Measurements from ENCODE around the gene MAPK11.

Gene MAPK11

DNA sequence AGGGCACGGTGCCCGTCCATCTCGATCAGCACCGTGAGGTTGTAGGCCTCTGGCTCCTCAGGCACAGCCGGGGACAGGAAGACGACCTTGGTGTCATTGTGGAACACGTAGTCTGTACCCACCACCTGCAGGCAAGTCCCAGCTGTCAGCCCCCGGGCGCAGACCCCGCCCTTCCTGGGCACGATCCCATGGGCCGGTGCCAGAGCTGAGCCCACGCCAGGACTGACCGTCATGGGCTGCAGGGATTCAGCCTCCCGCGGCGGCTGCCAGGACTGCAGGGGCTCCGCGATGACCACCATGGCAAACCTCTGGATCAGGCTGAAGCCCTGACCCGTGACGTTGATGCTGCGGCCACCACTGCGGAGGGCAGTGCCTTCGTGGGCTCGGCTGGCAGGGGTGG, 11.8 kb upstream of the MAPK11 start:
- TF ChIP-seq, protein P1, sequence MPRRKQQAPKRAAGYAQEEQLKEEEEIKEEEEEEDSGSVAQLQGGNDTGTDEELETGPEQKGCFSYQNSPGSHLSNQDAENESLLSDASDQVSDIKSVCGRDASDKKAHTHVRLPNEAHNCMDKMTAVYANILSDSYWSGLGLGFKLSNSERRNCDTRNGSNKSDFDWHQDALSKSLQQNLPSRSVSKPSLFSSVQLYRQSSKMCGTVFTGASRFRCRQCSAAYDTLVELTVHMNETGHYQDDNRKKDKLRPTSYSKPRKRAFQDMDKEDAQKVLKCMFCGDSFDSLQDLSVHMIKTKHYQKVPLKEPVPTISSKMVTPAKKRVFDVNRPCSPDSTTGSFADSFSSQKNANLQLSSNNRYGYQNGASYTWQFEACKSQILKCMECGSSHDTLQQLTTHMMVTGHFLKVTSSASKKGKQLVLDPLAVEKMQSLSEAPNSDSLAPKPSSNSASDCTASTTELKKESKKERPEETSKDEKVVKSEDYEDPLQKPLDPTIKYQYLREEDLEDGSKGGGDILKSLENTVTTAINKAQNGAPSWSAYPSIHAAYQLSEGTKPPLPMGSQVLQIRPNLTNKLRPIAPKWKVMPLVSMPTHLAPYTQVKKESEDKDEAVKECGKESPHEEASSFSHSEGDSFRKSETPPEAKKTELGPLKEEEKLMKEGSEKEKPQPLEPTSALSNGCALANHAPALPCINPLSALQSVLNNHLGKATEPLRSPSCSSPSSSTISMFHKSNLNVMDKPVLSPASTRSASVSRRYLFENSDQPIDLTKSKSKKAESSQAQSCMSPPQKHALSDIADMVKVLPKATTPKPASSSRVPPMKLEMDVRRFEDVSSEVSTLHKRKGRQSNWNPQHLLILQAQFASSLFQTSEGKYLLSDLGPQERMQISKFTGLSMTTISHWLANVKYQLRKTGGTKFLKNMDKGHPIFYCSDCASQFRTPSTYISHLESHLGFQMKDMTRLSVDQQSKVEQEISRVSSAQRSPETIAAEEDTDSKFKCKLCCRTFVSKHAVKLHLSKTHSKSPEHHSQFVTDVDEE (CRISPR knock-in tag; IDR thresholded peaks at IDR 0.05) = no peak
- ATAC-seq = no peak

DNA sequence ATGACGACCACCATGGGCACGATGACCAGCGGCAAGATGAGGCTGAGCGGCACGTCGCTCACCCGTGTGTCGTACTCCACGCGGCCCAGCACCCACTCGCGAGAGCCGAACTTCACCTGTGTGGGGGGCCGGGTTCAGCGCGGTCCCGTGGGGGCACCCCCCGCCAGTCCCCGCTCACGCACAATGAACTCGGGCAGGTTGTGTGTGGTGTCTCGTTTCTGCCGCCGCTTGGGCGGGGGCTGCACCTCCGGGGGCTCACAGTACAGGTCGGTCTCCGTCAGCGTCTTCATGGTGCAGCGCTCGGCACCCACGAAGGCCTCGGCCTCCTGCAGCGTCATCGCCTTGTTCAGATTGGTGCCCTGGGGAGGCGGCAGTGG, 11.2 kb upstream of the MAPK11 start:
- no peak for ATAC-seq
- TF ChIP-seq ZNF565 (CRISPR knock-in tag; conservative IDR thresholded peaks at IDR 0.05; ENCODE audit: low read depth) = no peak
- TF ChIP-seq ZFP30 (CRISPR knock-in tag; IDR thresholded peaks at IDR 0.05) = no peak
- TF ChIP-seq CSDC2 (CRISPR knock-in tag; IDR thresholded peaks at IDR 0.05) = no peak
- no peak for TF ChIP-seq ISL1 (CRISPR knock-in tag; IDR thresholded peaks at IDR 0.05)

DNA sequence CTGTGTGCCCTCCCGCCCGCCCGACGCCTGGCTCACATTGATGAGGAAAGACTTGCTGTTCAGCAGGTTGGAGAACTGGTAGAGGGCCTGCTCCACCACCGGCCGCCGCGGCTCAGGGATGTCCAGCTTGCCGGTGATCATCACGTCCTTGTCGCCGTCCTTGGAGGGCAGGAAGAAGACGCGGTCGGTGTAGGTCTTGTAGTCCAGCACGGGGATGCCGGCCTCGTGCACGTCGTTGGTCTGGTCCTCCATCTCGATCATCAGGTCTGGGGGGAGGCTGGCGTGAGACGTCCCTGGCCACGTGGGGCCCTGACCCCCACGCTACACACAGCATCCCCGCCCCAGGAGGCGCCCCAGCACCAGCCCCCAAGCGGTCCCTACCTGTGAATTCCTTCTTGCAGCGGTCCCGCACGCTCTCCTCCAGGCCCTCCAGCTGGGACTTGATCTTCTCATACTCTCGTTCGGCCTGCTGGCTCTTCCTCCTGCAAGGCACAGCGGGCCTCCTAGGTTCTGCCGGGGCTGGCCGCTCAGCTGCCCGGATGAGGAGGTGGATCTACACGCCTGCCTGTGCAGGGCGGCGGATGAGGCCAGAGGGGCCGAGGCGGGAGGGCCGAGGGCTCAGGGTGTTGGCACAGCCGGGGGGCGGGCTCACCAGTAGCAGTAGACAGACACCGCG, 10.7 kb upstream of the MAPK11 start:
- ATAC-seq = no peak

More for the DNA sequence above, 10.7 kb upstream of the MAPK11 start:
- TF ChIP-seq, protein P2, sequence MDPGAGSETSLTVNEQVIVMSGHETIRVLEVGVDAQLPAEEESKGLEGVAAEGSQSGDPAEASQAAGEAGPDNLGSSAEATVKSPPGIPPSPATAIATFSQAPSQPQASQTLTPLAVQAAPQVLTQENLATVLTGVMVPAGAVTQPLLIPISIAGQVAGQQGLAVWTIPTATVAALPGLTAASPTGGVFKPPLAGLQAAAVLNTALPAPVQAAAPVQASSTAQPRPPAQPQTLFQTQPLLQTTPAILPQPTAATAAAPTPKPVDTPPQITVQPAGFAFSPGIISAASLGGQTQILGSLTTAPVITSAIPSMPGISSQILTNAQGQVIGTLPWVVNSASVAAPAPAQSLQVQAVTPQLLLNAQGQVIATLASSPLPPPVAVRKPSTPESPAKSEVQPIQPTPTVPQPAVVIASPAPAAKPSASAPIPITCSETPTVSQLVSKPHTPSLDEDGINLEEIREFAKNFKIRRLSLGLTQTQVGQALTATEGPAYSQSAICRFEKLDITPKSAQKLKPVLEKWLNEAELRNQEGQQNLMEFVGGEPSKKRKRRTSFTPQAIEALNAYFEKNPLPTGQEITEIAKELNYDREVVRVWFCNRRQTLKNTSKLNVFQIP (CRISPR knock-in tag; IDR thresholded peaks at IDR 0.05; ENCODE audit: borderline replicate concordance, low read depth) = no peak
- TF ChIP-seq TCF4 (CRISPR knock-in tag; IDR thresholded peaks at IDR 0.05; ENCODE audit: borderline replicate concordance) (no peak), OSR1 (CRISPR knock-in tag; IDR thresholded peaks at IDR 0.05) (no peak), TOX (CRISPR knock-in tag; IDR thresholded peaks at IDR 0.05; ENCODE audit: borderline replicate concordance) (no peak), PPARA (CRISPR knock-in tag; IDR thresholded peaks at IDR 0.05; ENCODE audit: borderline replicate concordance) (no peak), ZNF565 (CRISPR knock-in tag; conservative IDR thresholded peaks at IDR 0.05; ENCODE audit: low read depth) (no peak), ISL1 (CRISPR knock-in tag; IDR thresholded peaks at IDR 0.05) (no peak), SNAI2 (CRISPR knock-in tag; IDR thresholded peaks at IDR 0.05) (no peak), RARB (CRISPR knock-in tag; IDR thresholded peaks at IDR 0.05) (no peak), ZC3H10 (CRISPR knock-in tag; IDR thresholded peaks at IDR 0.05) (no peak), ARNTL (CRISPR knock-in tag; IDR thresholded peaks at IDR 0.05; ENCODE audit: borderline replicate concordance, low read depth) (no peak), ZFP30 (CRISPR knock-in tag; IDR thresholded peaks at IDR 0.05) (no peak), CSDC2 (CRISPR knock-in tag; IDR thresholded peaks at IDR 0.05) (no peak), ZNF70 (CRISPR knock-in tag; IDR thresholded peaks at IDR 0.05) (no peak), ZFP3 (CRISPR knock-in tag; IDR thresholded peaks at IDR 0.05) (no peak)
- TF ChIP-seq, protein P3, sequence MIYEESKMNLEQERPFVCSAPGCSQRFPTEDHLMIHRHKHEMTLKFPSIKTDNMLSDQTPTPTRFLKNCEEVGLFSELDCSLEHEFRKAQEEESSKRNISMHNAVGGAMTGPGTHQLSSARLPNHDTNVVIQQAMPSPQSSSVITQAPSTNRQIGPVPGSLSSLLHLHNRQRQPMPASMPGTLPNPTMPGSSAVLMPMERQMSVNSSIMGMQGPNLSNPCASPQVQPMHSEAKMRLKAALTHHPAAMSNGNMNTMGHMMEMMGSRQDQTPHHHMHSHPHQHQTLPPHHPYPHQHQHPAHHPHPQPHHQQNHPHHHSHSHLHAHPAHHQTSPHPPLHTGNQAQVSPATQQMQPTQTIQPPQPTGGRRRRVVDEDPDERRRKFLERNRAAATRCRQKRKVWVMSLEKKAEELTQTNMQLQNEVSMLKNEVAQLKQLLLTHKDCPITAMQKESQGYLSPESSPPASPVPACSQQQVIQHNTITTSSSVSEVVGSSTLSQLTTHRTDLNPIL (CRISPR knock-in tag; IDR thresholded peaks at IDR 0.05; ENCODE audit: low read depth) = no peak
- TF ChIP-seq, protein P1 (CRISPR knock-in tag; IDR thresholded peaks at IDR 0.05) = no peak
- TF ChIP-seq, protein P4, sequence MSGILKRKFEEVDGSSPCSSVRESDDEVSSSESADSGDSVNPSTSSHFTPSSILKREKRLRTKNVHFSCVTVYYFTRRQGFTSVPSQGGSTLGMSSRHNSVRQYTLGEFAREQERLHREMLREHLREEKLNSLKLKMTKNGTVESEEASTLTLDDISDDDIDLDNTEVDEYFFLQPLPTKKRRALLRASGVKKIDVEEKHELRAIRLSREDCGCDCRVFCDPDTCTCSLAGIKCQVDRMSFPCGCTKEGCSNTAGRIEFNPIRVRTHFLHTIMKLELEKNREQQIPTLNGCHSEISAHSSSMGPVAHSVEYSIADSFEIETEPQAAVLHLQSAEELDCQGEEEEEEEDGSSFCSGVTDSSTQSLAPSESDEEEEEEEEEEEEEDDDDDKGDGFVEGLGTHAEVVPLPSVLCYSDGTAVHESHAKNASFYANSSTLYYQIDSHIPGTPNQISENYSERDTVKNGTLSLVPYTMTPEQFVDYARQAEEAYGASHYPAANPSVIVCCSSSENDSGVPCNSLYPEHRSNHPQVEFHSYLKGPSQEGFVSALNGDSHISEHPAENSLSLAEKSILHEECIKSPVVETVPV (CRISPR knock-in tag; IDR thresholded peaks at IDR 0.05) = no peak

Data from SK-N-SH treated with all-trans-retinoic acid at 6 μM for 48 hours (cell line).